Osteoblast (primary cell): ENCODE measurements around the gene GPR25. TPM values are rescaled to one million over a fixed set of nuclear protein-coding genes. Genes with fewer than 3 reads are reported as not detected.
A peak's percentile ranks its signal among the peaks of the same experiment; 100 is the strongest.

Experiments used
- DNase-seq: peaks from one replicate; pipeline ENCODE4 v3.0.0; 2011; ENCODE audit warnings: low spot score, mixed read lengths; ENCODE audit not compliant: insufficient read length; ENCODE audit errors: missing footprints
- H2AFZ ChIP-seq: 2 replicates; pipeline ENCODE4 v1.6.0; 2011; ENCODE audit warnings: mild to moderate bottlenecking, low read length
- H3K27ac ChIP-seq: 2 replicates; pipeline ENCODE4 v1.5.1; 2011; ENCODE audit warnings: mild to moderate bottlenecking, low read depth, low read length, moderate library complexity
- H3K27me3 ChIP-seq: 2 replicates; pipeline ENCODE4 v1.6.0; 2012; ENCODE audit warnings: mild to moderate bottlenecking, control low read depth, inconsistent platforms, low read length, moderate library complexity; ENCODE audit not compliant: insufficient read depth
- H3K36me3 ChIP-seq: 2 replicates; pipeline ENCODE4 v1.5.1; 2011; ENCODE audit warnings: mild to moderate bottlenecking, low read length, control low read depth, moderate library complexity; ENCODE audit not compliant: insufficient read depth
- H3K4me1 ChIP-seq: 2 replicates; pipeline ENCODE4 v1.5.1; 2011; ENCODE audit warnings: mild to moderate bottlenecking, low read length, control low read depth, moderate library complexity; ENCODE audit not compliant: insufficient read depth
- H3K4me2 ChIP-seq: 2 replicates; pipeline ENCODE4 v1.6.0; 2011; ENCODE audit warnings: mild to moderate bottlenecking, low read length; ENCODE audit not compliant: insufficient read depth
- H3K4me3 ChIP-seq: fragments of 200-600 bp; sonication (generic); 3 replicates; pipeline ENCODE4 v1.5.1; 2012; ENCODE audit warnings: mild to moderate bottlenecking, low read length, inconsistent platforms; ENCODE audit not compliant: insufficient read depth
- H3K79me2 ChIP-seq: 2 replicates; pipeline ENCODE4 v1.6.0; 2012; ENCODE audit warnings: mild to moderate bottlenecking, low read length, control low read depth, inconsistent platforms; ENCODE audit not compliant: insufficient read depth
- H3K9me3 ChIP-seq: 2 replicates; pipeline ENCODE4 v1.5.1; 2011; ENCODE audit warnings: low read depth, low read length, control low read depth
- H4K20me1 ChIP-seq: 2 replicates; pipeline ENCODE4 v1.6.0; 2012; ENCODE audit warnings: mild to moderate bottlenecking, low read length, control low read depth; ENCODE audit not compliant: insufficient read depth
- total RNA-seq: library from RNA; depleted of rRNA; stranded (reverse); fragments of >200 nt; gene quantifications from 2 replicates; pipeline ENCODE4 v1.2.3, GENCODE V29; 2012
- TF ChIP-seq, protein P1 (sequence below): IDR thresholded peaks from 2 replicates; pipeline ENCODE4 v1.5.1; 2011; ENCODE audit warnings: mild to moderate bottlenecking, low read depth, low read length, moderate library complexity; ENCODE audit errors: extremely low read depth

GPR25 gene
- total RNA-seq, 1 donor: not detected

DNA sequence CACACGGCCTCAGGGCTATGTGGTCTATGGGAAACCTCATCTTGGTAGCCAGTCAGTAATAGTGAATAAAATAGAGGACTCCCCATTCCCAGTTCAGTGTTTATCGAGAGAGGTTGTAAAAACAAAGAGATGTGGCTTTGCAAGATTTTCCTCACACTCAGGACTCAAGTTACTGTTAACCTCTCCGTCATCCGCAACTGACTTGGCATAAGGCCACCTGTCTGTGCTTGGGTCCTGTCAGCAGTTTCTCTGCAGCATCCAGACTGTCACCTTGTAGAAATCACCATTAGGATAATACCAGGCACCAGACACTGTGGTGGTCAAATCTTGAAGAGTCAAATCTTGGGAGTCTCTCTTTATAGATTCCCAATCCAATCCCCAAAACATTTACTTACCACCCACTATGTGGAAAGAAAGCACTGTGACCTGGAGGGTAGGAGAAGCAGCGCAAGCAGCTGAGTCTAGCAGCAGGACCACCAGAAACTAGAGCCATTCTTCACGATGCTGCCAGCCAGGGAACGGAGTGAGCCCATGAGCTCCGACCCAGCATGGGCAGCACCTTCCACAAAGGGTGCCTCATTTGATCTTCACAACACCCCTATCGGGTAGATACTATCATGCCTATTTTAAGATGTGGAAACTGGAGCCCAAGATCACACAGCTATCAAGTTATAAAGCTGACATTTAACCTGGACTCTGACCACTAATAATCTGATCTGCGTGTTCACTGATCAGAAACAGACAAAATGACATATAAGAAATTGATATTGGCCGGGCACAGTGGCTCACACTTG is 5.6 kb upstream of the GPR25 start:
- H3K4me2 ChIP-seq: no peak overlapping the region
- peak; percentile 80 for DNase-seq
- H3K27ac ChIP-seq: no peak overlapping the region
- H4K20me1 ChIP-seq: no peaks in the 10 kb centered on the region
- no peaks in the 10 kb centered on the region for H3K79me2 ChIP-seq
- H3K4me3 ChIP-seq: no peak overlapping the region
- TF ChIP-seq, protein P1, sequence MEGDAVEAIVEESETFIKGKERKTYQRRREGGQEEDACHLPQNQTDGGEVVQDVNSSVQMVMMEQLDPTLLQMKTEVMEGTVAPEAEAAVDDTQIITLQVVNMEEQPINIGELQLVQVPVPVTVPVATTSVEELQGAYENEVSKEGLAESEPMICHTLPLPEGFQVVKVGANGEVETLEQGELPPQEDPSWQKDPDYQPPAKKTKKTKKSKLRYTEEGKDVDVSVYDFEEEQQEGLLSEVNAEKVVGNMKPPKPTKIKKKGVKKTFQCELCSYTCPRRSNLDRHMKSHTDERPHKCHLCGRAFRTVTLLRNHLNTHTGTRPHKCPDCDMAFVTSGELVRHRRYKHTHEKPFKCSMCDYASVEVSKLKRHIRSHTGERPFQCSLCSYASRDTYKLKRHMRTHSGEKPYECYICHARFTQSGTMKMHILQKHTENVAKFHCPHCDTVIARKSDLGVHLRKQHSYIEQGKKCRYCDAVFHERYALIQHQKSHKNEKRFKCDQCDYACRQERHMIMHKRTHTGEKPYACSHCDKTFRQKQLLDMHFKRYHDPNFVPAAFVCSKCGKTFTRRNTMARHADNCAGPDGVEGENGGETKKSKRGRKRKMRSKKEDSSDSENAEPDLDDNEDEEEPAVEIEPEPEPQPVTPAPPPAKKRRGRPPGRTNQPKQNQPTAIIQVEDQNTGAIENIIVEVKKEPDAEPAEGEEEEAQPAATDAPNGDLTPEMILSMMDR: no peak
- H2AFZ ChIP-seq: no peak overlapping the region
- H3K4me1 ChIP-seq: peaks cover 5% of the 10 kb centered on the region
- H3K36me3 ChIP-seq: peaks cover 13% of the 10 kb centered on the region
- H3K27me3 ChIP-seq: peaks cover 28% of the 10 kb centered on the region
- H3K9me3 ChIP-seq: no peaks in the 10 kb centered on the region

DNA sequence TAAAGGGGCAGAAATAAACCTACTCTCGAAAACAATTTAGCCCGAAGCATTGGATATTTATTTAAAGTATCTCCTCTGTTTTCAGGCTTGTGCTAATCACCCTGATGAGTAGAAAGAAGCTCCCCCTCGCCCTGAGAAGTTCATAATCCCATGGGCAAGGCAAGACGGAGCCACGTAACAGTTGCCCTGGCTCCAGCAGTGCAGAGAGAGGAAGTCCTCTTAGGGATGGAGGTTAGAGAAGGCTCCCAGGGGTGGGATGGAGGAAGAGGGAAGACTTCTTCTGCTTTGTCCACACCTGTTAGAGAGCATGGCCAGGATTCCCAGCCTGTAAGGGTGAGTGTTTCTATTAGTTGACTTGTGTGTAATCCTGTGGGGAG is 3.4 kb upstream of the GPR25 start:
- H3K4me2 ChIP-seq: no peak overlapping the region
- peaks cover 5% of the 10 kb centered on the region for H3K4me1 ChIP-seq
- no peak overlapping the region for H2AFZ ChIP-seq
- no peaks in the 10 kb centered on the region for H3K9me3 ChIP-seq
- no peaks in the 10 kb centered on the region for H3K79me2 ChIP-seq
- no peak overlapping the region for H3K27ac ChIP-seq
- TF ChIP-seq, protein P1: no peak
- no peaks in the 10 kb centered on the region for H4K20me1 ChIP-seq
- no peaks in the 10 kb centered on the region for H3K36me3 ChIP-seq
- peaks cover 49% of the 10 kb centered on the region for H3K27me3 ChIP-seq
- no peak for DNase-seq
- H3K4me3 ChIP-seq: no peak overlapping the region

DNA sequence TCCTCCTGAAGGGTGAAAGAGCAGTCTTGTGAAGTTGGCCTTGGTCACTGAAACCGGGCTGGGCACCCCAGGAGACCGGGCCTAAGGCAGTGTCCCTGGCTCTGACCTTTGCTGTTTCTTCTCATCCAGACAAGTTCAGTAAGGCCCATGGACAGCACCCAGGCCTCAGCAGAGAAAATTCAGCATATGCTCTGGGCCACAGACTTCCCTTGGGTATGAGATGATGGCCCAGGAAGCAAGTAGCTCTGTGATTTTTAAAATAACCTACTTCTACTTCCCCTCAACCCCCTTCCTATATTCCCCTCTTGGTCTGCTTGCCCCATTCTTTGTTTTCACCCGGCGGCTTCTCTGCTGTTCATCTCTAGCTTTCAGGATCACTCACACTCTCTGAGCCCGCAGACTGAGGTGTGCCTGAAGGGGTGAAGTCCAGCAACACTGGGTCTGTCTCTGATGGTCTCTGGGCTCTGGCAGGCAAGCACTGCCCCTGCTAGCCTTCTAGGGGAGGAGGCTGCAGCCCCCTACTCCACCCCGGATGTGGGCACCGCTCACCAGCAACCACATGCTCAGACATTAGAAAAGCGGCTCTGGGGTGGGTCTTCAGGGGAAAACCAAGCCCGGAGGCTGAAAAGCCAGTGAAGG is 2.9 kb upstream of the GPR25 start:
- H3K79me2 ChIP-seq: no peaks in the 10 kb centered on the region
- H3K4me2 ChIP-seq: no peak overlapping the region
- H3K4me1 ChIP-seq: peaks cover 5% of the 10 kb centered on the region
- H3K27me3 ChIP-seq: peaks cover 54% of the 10 kb centered on the region
- H3K36me3 ChIP-seq: no peaks in the 10 kb centered on the region
- TF ChIP-seq, protein P1: no peak
- no peak overlapping the region for H3K4me3 ChIP-seq
- H3K27ac ChIP-seq: no peak overlapping the region
- DNase-seq: no peak
- H3K9me3 ChIP-seq: no peaks in the 10 kb centered on the region
- H4K20me1 ChIP-seq: no peaks in the 10 kb centered on the region
- no peak overlapping the region for H2AFZ ChIP-seq

DNA sequence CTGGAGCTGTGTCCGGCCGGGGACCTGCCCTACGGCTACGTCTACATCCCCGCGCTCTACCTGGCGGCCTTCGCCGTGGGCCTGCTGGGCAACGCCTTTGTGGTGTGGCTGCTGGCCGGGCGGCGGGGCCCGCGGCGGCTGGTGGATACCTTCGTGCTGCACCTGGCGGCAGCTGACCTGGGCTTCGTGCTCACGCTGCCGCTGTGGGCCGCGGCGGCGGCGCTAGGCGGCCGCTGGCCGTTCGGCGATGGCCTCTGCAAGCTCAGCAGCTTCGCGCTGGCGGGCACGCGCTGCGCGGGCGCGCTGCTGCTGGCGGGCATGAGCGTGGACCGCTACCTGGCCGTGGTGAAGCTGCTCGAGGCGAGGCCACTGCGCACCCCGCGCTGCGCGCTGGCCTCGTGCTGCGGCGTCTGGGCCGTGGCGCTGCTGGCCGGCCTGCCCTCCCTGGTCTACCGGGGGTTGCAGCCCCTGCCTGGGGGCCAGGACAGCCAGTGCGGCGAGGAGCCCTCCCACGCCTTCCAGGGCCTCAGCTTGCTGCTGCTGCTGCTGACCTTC is 412 bp downstream of the GPR25 start:
- Histone ChIP-seq H3K4me2 (peak overlapping the region; percentile 48), H3K27ac (no peak overlapping the region), H4K20me1 (no peaks in the 10 kb centered on the region), H3K27me3 (peaks cover 62% of the 10 kb centered on the region), H3K36me3 (no peaks in the 10 kb centered on the region), H3K79me2 (no peaks in the 10 kb centered on the region), H3K4me3 (peak overlapping the region; percentile 33), H2AFZ (no peak overlapping the region), H3K9me3 (no peaks in the 10 kb centered on the region), H3K4me1 (no peaks in the 10 kb centered on the region)
- TF ChIP-seq, protein P1: no peak
- peak; percentile 87 for DNase-seq
